ENCODE results near the gene AREG.

The AREG gene

GRCh38 chr4:74466242-74466641 is 21.3 kb downstream of the AREG start:
- no peak for DNase-seq

GRCh38 chr4:74471264-74471663 is 26.3 kb downstream of the AREG start:
- DNase-seq, result no peak

- no peak for DNase-seq
Measured at GRCh38 chr4:74473155-74473811, 28.3 kb downstream of the AREG start.

GRCh38 chr4:74474345-74475090 is 29.6 kb downstream of the AREG start:
- no peak for DNase-seq

- DNase-seq, result no peak
Measured at GRCh38 chr4:74475091-74475800, 30.3 kb downstream of the AREG start.

- no peak for DNase-seq
Measured at GRCh38 chr4:74475946-74476345, 31.0 kb downstream of the AREG start.

- DNase-seq, result no peak
Measured at GRCh38 chr4:74479009-74479408, 34.1 kb downstream of the AREG start.

- DNase-seq, result no peak
Measured at GRCh38 chr4:74480267-74480666, 35.3 kb downstream of the AREG start.

GRCh38 chr4:74481891-74482609 is 37.1 kb downstream of the AREG start:
- no peak for DNase-seq

GRCh38 chr4:74483226-74483911 is 38.4 kb downstream of the AREG start:
- DNase-seq, result no peak

- no peak for DNase-seq
Measured at GRCh38 chr4:74486905-74487304, 42.0 kb downstream of the AREG start.

- no peak for DNase-seq
Measured at GRCh38 chr4:74487771-74488170, 42.8 kb downstream of the AREG start.

- no peak for DNase-seq
Measured at GRCh38 chr4:74490736-74491135, 45.8 kb downstream of the AREG start.

- no peak for DNase-seq
Measured at GRCh38 chr4:74499986-74500781, 55.2 kb downstream of the AREG start.

- no peak for DNase-seq
Measured at GRCh38 chr4:74501579-74501978, 56.6 kb downstream of the AREG start.

- DNase-seq, result no peak
Measured at GRCh38 chr4:74503580-74503979, 58.6 kb downstream of the AREG start.

GRCh38 chr4:74504212-74504611 is 59.3 kb downstream of the AREG start:
- DNase-seq, result no peak

Data from NCI-H1694 treated with DMSO at 0.1 percent for 48 hours (cell line).